Mesenchymal stem cell (in vitro differentiated cells and primary cell): ENCODE results near the gene MAPKAPK2.

Experiments used
- DNase-seq: peaks from one replicate; pipeline ENCODE4 v3.0.0-alpha.2; 2013
- H2AFZ ChIP-seq: one replicate; pipeline ENCODE4 v1.6.1; 2013; ENCODE audit warnings: low read depth, mild to moderate bottlenecking, control low read depth, inconsistent platforms, low read length, moderate library complexity
- H2AK5ac ChIP-seq: 2 replicates; pipeline ENCODE4 v1.6.1; 2013; ENCODE audit warnings: low read length, moderate library complexity, mild to moderate bottlenecking, inconsistent platforms; ENCODE audit not compliant: severe bottlenecking
- H2BK120ac ChIP-seq: one replicate; pipeline ENCODE4 v1.6.1; 2013; ENCODE audit warnings: low read depth, mild to moderate bottlenecking, inconsistent platforms, low read length, moderate library complexity
- H2BK12ac ChIP-seq, 2 experiments: one replicate each; pipeline ENCODE4 v1.6.1; 2013; ENCODE audit warnings: inconsistent platforms in 2 of 2, low read length in 2 of 2, mild to moderate bottlenecking in 2 of 2, moderate library complexity in 2 of 2, control low read depth in 1 of 2
- H2BK15ac ChIP-seq: one replicate; pipeline ENCODE4 v1.6.1; 2013; ENCODE audit warnings: mild to moderate bottlenecking, low read depth, inconsistent platforms; ENCODE audit not compliant: poor library complexity, severe bottlenecking
- H2BK5ac ChIP-seq: 2 replicates; pipeline ENCODE4 v1.6.1; 2013; ENCODE audit warnings: low read depth, mild to moderate bottlenecking, low read length, control low read depth, inconsistent platforms; ENCODE audit not compliant: poor library complexity, severe bottlenecking
- H3K14ac ChIP-seq, 2 experiments: one replicate each; pipeline ENCODE4 v1.6.1; 2013; ENCODE audit warnings: inconsistent platforms in 2 of 2, low read length in 2 of 2, control low read depth in 1 of 2, mild to moderate bottlenecking in 1 of 2, moderate library complexity in 1 of 2
- H3K18ac ChIP-seq, 2 experiments: one replicate each; pipeline ENCODE4 v1.6.1; 2013; ENCODE audit warnings: inconsistent platforms in 2 of 2, low read length in 2 of 2, control low read depth in 1 of 2, low read depth in 1 of 2, mild to moderate bottlenecking in 1 of 2
- H3K23ac ChIP-seq, 2 experiments: one replicate each; pipeline ENCODE4 v1.6.1; 2013; ENCODE audit warnings: inconsistent platforms in 2 of 2, low read length in 2 of 2, mild to moderate bottlenecking in 2 of 2, moderate library complexity in 2 of 2, control low read depth in 1 of 2
- H3K27ac ChIP-seq: 2 replicates; pipeline ENCODE4 v1.5.1; 2013; ENCODE audit warnings: mild to moderate bottlenecking, moderate library complexity, low read length, control low read depth, inconsistent platforms; ENCODE audit not compliant: poor library complexity, severe bottlenecking
- H3K27me3 ChIP-seq, 2 experiments: 2 replicates each; pipeline versions ENCODE4 v1.6.1 to v1.7.0; 2013; ENCODE audit warnings: low read length in 2 of 2, mild to moderate bottlenecking in 2 of 2, moderate library complexity in 2 of 2, control low read depth in 1 of 2, inconsistent platforms in 1 of 2; ENCODE audit not compliant: control insufficient read depth in 1 of 2, insufficient read depth in 1 of 2
- H3K36me3 ChIP-seq, 2 experiments: 2 replicates each; pipeline versions ENCODE4 v1.6.1 to v1.7.0; 2013; ENCODE audit warnings: low read length in 2 of 2, control low read depth in 1 of 2, inconsistent platforms in 1 of 2, low read depth in 1 of 2, mild to moderate bottlenecking in 1 of 2; ENCODE audit not compliant: insufficient read depth in 2 of 2, control insufficient read depth in 1 of 2
- H3K4ac ChIP-seq, 2 experiments: one replicate each; pipeline ENCODE4 v1.6.1; 2013; ENCODE audit warnings: inconsistent platforms in 2 of 2, low read length in 2 of 2, mild to moderate bottlenecking in 2 of 2, moderate library complexity in 2 of 2, control low read depth in 1 of 2, low read depth in 1 of 2
- H3K4me1 ChIP-seq: 2 replicates; pipeline ENCODE4 v1.6.1; 2013; ENCODE audit warnings: low read depth, low read length, control low read depth; ENCODE audit not compliant: control insufficient read depth, insufficient read depth
- H3K4me2 ChIP-seq: 2 replicates; pipeline ENCODE4 v1.6.1; 2013; ENCODE audit warnings: low read length, mild to moderate bottlenecking, inconsistent platforms; ENCODE audit not compliant: poor library complexity, severe bottlenecking
- H3K4me3 ChIP-seq, 2 experiments: 2 replicates each; pipeline versions ENCODE4 v1.5.1 to v1.7.0; 2013; ENCODE audit warnings: low read length in 2 of 2, mild to moderate bottlenecking in 2 of 2, control low read depth in 1 of 2, low read depth in 1 of 2; ENCODE audit not compliant: insufficient read depth in 1 of 2
- H3K79me1 ChIP-seq: replicated peaks from 2 replicates; pipeline ENCODE4 v1.6.1; 2013; ENCODE audit warnings: mild to moderate bottlenecking, control low read depth, low read length, inconsistent platforms; ENCODE audit not compliant: poor library complexity, severe bottlenecking
- H3K9ac ChIP-seq: 2 replicates; pipeline ENCODE4 v1.7.0; 2013; ENCODE audit warnings: mild to moderate bottlenecking, low read length, moderate library complexity
- H3K9me3 ChIP-seq: 2 replicates; pipeline ENCODE4 v1.7.0; 2013; ENCODE audit warnings: mild to moderate bottlenecking, low read length; ENCODE audit not compliant: control insufficient read depth
- H4K8ac ChIP-seq: one replicate; pipeline ENCODE4 v1.6.1; 2013; ENCODE audit warnings: inconsistent platforms, mild to moderate bottlenecking, low read length, moderate library complexity
- H4K91ac ChIP-seq: one replicate; pipeline ENCODE4 v1.6.1; 2013; ENCODE audit warnings: mild to moderate bottlenecking, low read length, inconsistent platforms
- WGBS: methylation state at CpG from one replicate; pipeline ENCODE4 v1.1.7; 2013; ENCODE audit warnings: mixed read lengths; 5-methylcytosine and 5-hydroxymethylcytosine counted together

The MAPKAPK2 gene

GRCh38 chr1:206674236-206674635, 10.5 kb upstream of the MAPKAPK2 start:
- Histone ChIP-seq H3K23ac (no peak overlapping the region), H4K8ac (no peak overlapping the region), H3K27ac (peak overlapping the region; percentile 79), H3K27me3 (no peaks in the 10 kb centered on the region), H3K18ac (no peak overlapping the region), H3K36me3 (no peaks in the 10 kb centered on the region), H4K91ac (no peak overlapping the region), H2BK5ac (no peak overlapping the region), H3K4me1 (peaks cover 10% of the 10 kb centered on the region), H2BK12ac (peak overlapping the region; percentile 11 to 34), H3K4me3 (no peak overlapping the region), H3K79me1 (no peaks in the 10 kb centered on the region), H3K9ac (peak overlapping the region; percentile 60), H2BK15ac (no peak overlapping the region), H3K4me2 (no peak overlapping the region), H3K14ac (no peak overlapping the region), H3K4ac (no peak overlapping the region), H2AK5ac (no peak overlapping the region), H2BK120ac (no peak overlapping the region), H2AFZ (no peak overlapping the region), H3K9me3 (no peaks in the 10 kb centered on the region)
- no peak for DNase-seq
- WGBS = 96% methylated on average over 2 of the region's 3 CpGs

- H3K4me1 ChIP-seq = peaks cover 10% of the 10 kb centered on the region
- DNase-seq = peak; percentile 99
- no peak overlapping the region for H3K4me3 ChIP-seq
- H3K14ac ChIP-seq = peak overlapping the region in 1 of 2 experiments; percentile 92
- no peak overlapping the region for H4K8ac ChIP-seq
- H3K27ac ChIP-seq = peak overlapping the region; percentile 79
- H2AK5ac ChIP-seq = peak overlapping the region; percentile 91
- peak overlapping the region; percentile 5 for H4K91ac ChIP-seq
- H3K27me3 ChIP-seq = no peaks in the 10 kb centered on the region
- no peaks in the 10 kb centered on the region for H3K79me1 ChIP-seq
- 25% methylated on average over 1 of the region's 1 CpG for WGBS
- H3K9ac ChIP-seq = peak overlapping the region; percentile 60
- no peaks in the 10 kb centered on the region for H3K9me3 ChIP-seq
- H3K4me2 ChIP-seq = no peak overlapping the region
- no peak overlapping the region for H2BK15ac ChIP-seq
- H2BK120ac ChIP-seq = no peak overlapping the region
- peak overlapping the region; percentile 56 to 96 for H3K18ac ChIP-seq
- H2BK12ac ChIP-seq = peak overlapping the region in 1 of 2 experiments; percentile 97
- no peak overlapping the region for H2BK5ac ChIP-seq
- H3K36me3 ChIP-seq = no peaks in the 10 kb centered on the region
- H3K23ac ChIP-seq = peak overlapping the region in 1 of 2 experiments; percentile 61
- peak overlapping the region; percentile 18 for H2AFZ ChIP-seq
- H3K4ac ChIP-seq = peak overlapping the region in 1 of 2 experiments; percentile 92
These were observed 9.9 kb upstream of the MAPKAPK2 start for GRCh38 chr1:206674745-206675175.

GRCh38 chr1:206676499-206676898, 8.2 kb upstream of the MAPKAPK2 start:
- H2BK120ac ChIP-seq = no peak overlapping the region
- H3K4me3 ChIP-seq = no peak overlapping the region
- no peak overlapping the region for H3K4me2 ChIP-seq
- peaks cover 10% of the 10 kb centered on the region for H3K4me1 ChIP-seq
- no peak overlapping the region for H3K9ac ChIP-seq
- H3K36me3 ChIP-seq = no peaks in the 10 kb centered on the region
- no peak overlapping the region for H2AFZ ChIP-seq
- H2BK5ac ChIP-seq = no peak overlapping the region
- H3K14ac ChIP-seq = no peak overlapping the region
- H3K18ac ChIP-seq = no peak overlapping the region
- no peaks in the 10 kb centered on the region for H3K9me3 ChIP-seq
- no peak overlapping the region for H2AK5ac ChIP-seq
- no peak overlapping the region for H4K8ac ChIP-seq
- H3K27ac ChIP-seq = no peak overlapping the region
- H2BK12ac ChIP-seq = no peak overlapping the region
- WGBS = 93% methylated on average over 2 of the region's 2 CpGs
- H3K27me3 ChIP-seq = no peaks in the 10 kb centered on the region
- no peak overlapping the region for H3K4ac ChIP-seq
- no peak overlapping the region for H4K91ac ChIP-seq
- no peak for DNase-seq
- no peak overlapping the region for H2BK15ac ChIP-seq
- H3K79me1 ChIP-seq = no peaks in the 10 kb centered on the region
- H3K23ac ChIP-seq = no peak overlapping the region

- H3K36me3 ChIP-seq = no peaks in the 10 kb centered on the region
- no peak overlapping the region for H3K27ac ChIP-seq
- no peak for DNase-seq
- no peaks in the 10 kb centered on the region for H3K79me1 ChIP-seq
- H4K91ac ChIP-seq = no peak overlapping the region
- no peak overlapping the region for H2BK12ac ChIP-seq
- H3K27me3 ChIP-seq = peaks cover 0 to 6% of the 10 kb centered on the region in 2 experiments
- no peak overlapping the region for H2BK15ac ChIP-seq
- 53% methylated on average over 2 of the region's 3 CpGs for WGBS
- H2BK5ac ChIP-seq = no peak overlapping the region
- H3K23ac ChIP-seq = no peak overlapping the region
- no peak overlapping the region for H2AFZ ChIP-seq
- H4K8ac ChIP-seq = no peak overlapping the region
- peaks cover 8% of the 10 kb centered on the region for H3K4me1 ChIP-seq
- no peak overlapping the region for H3K9ac ChIP-seq
- H2AK5ac ChIP-seq = no peak overlapping the region
- no peak overlapping the region for H3K18ac ChIP-seq
- H3K4ac ChIP-seq = no peak overlapping the region
- H3K9me3 ChIP-seq = no peaks in the 10 kb centered on the region
- no peak overlapping the region for H3K14ac ChIP-seq
- no peak overlapping the region for H2BK120ac ChIP-seq
- H3K4me3 ChIP-seq = no peak overlapping the region
- no peak overlapping the region for H3K4me2 ChIP-seq
These were observed 6.2 kb upstream of the MAPKAPK2 start for GRCh38 chr1:206678490-206678889.
